HCT116 (cell line): ENCODE data around the gene USP47. TPM values are rescaled to one million over a fixed set of nuclear protein-coding genes. Genes with fewer than 3 reads are reported as not detected.

ENCODE experiments used
- ATAC-seq: fragments of 200-7000 bp; cut with Tn5 transposase; 2 replicates; pipeline ENCODE4 v1.9.1; 2020; ENCODE audit warnings: mild to moderate bottlenecking, moderate library complexity
- BruUV-seq: library from RNA; stranded (reverse); fragments of 400-500 nt; replicated peaks from 2 replicates; lab custom pipeline; 2021; lab: Mats Ljungman, UMichigan
- CTCF ChIA-PET: fragments of 300-600 bp; sonication (Branson Sonifier 250); formaldehyde crosslinking; loops from one replicate; lab custom pipeline; 2021; ENCODE audit warnings: antibody characterized with exemption; lab: Charles Lee
- POLR2A ChIA-PET: fragments of 300-600, 350-600 bp; sonication (Branson Sonifier 250); formaldehyde crosslinking; loops from one replicate; lab custom pipeline; 2021; ENCODE audit warnings: antibody characterized with exemption; lab: Charles Lee
- RAD21 ChIA-PET, 2 experiments: fragments of 300-600 bp; sonication (Branson Sonifier 250); formaldehyde crosslinking; loops; one replicate each; lab custom pipeline; 2023; ENCODE audit warnings: low total read pairs in 2 of 2; ENCODE audit not compliant: uncharacterized antibody in 2 of 2, unreplicated experiment in 2 of 2, low non-redundant PET in 1 of 2; lab: Charles Lee
- DNase-seq: peaks from one replicate; pipeline ENCODE4 v3.0.0-alpha.2; 2010; ENCODE audit warnings: low read depth, low spot score
- H2AFZ ChIP-seq: fragments of 200-600 bp; shearing (Covaris generic), sonication (generic); 2 replicates; pipeline ENCODE4 v1.6.1; 2017; ENCODE audit warnings: low read depth, mixed run types, mixed read lengths, antibody characterized with exemption, low read length; ENCODE audit not compliant: poor library complexity, severe bottlenecking
- H3K27ac ChIP-seq: 2 replicates; pipeline ENCODE4 v1.5.1; 2012; ENCODE audit warnings: low read depth, low read length
- H3K27me3 ChIP-seq: fragments of 200-600 bp; sonication (generic); 2 replicates; pipeline ENCODE4 v1.6.1; 2016; ENCODE audit warnings: mixed run types, low read length, mixed read lengths; ENCODE audit not compliant: insufficient read depth
- H3K36me3 ChIP-seq, 2 experiments: fragments of 200-500 bp in 1 of 2; fragments of 200-600 bp in 1 of 2; sonication (Bioruptor generic) in 1 of 2; sonication (generic) in 1 of 2; 2 replicates each; pipeline versions ENCODE4 v1.5.1 to v1.6.1; 2014 to 2016; ENCODE audit warnings: low read length in 2 of 2, inconsistent platforms in 1 of 2, mixed read lengths in 1 of 2, mixed run types in 1 of 2; ENCODE audit not compliant: insufficient read depth in 2 of 2, control insufficient read depth in 1 of 2
- H3K4me1 ChIP-seq, 2 experiments: fragments of 200-600 bp in 1 of 2; sonication (generic) in 1 of 2; 2 replicates each; pipeline versions ENCODE4 v1.5.1 to v1.6.1; 2012 to 2017; ENCODE audit warnings: low read length in 2 of 2, inconsistent platforms in 1 of 2, mild to moderate bottlenecking in 1 of 2, mixed read lengths in 1 of 2, mixed run types in 1 of 2, moderate library complexity in 1 of 2; ENCODE audit not compliant: insufficient read depth in 2 of 2, control insufficient read depth in 1 of 2
- H3K4me2 ChIP-seq: fragments of 200-600 bp; sonication (generic); 2 replicates; pipeline ENCODE4 v1.6.1; 2017; ENCODE audit warnings: mixed run types, low read length, mixed read lengths
- H3K4me3 ChIP-seq, 2 experiments: fragments of 200-600 bp in 1 of 2; sonication (generic) in 1 of 2; replicated peaks in 1 of 2; 2 replicates each; pipeline ENCODE4 v1.5.1; 2011 to 2016; ENCODE audit warnings: low read length in 2 of 2, control low read depth in 1 of 2, low read depth in 1 of 2, mild to moderate bottlenecking in 1 of 2, mixed read lengths in 1 of 2, mixed run types in 1 of 2
- H3K79me2 ChIP-seq: fragments of 200-600 bp; sonication (generic); 2 replicates; pipeline ENCODE4 v1.6.1; 2017; ENCODE audit warnings: mild to moderate bottlenecking, mixed run types, low read length, moderate library complexity, mixed read lengths; ENCODE audit not compliant: insufficient read depth
- H3K9ac ChIP-seq: fragments of 200-600 bp; sonication (generic); 2 replicates; pipeline ENCODE4 v1.6.1; 2016; ENCODE audit warnings: low read length, mixed read lengths
- H3K9me2 ChIP-seq: fragments of 200-600 bp; sonication (generic), shearing (Covaris generic); 2 replicates; pipeline ENCODE4 v1.6.1; 2017; ENCODE audit warnings: mixed run types, mild to moderate bottlenecking, moderate library complexity; ENCODE audit not compliant: insufficient read depth
- H3K9me3 ChIP-seq, 2 experiments: fragments of 200-500 bp in 1 of 2; fragments of 200-600 bp in 1 of 2; sonication (Bioruptor generic) in 1 of 2; sonication (generic) in 1 of 2; 2 replicates each; pipeline ENCODE4 v1.6.1; 2014 to 2017; ENCODE audit warnings: low read length in 2 of 2, mixed read lengths in 2 of 2, inconsistent platforms in 1 of 2, low read depth in 1 of 2, mild to moderate bottlenecking in 1 of 2, mixed run types in 1 of 2, moderate library complexity in 1 of 2; ENCODE audit not compliant: control insufficient read depth in 1 of 2, insufficient read depth in 1 of 2
- H4K20me1 ChIP-seq: fragments of 200-600 bp; sonication (generic), shearing (Covaris generic); 2 replicates; pipeline ENCODE4 v1.6.1; 2017; ENCODE audit warnings: mixed run types, mild to moderate bottlenecking, moderate library complexity; ENCODE audit not compliant: insufficient read depth
- CBX3 ChIP-seq: IDR thresholded peaks from 2 replicates; pipeline ENCODE4 v1.6.1; 2012; ENCODE audit warnings: low read depth
- EGR1 ChIP-seq: IDR thresholded peaks from 2 replicates; pipeline ENCODE4 v1.6.1; 2012; ENCODE audit warnings: low read depth
- ELF1 ChIP-seq: IDR thresholded peaks from 2 replicates; pipeline ENCODE4 v1.6.1; 2012; ENCODE audit warnings: low read depth, borderline replicate concordance
- EZH2 ChIP-seq: fragments of 200-600 bp; sonication (generic); IDR thresholded peaks from 2 replicates; pipeline ENCODE4 v1.6.1; 2017; ENCODE audit warnings: antibody characterized with exemption, mixed run types
- JUND ChIP-seq: IDR thresholded peaks from 2 replicates; pipeline ENCODE4 v1.6.1; 2012
- RAD21 ChIP-seq: IDR thresholded peaks from 2 replicates; pipeline ENCODE4 v1.6.1; 2012; ENCODE audit warnings: low read depth, mild to moderate bottlenecking
- SIN3A ChIP-seq: IDR thresholded peaks from 2 replicates; pipeline ENCODE4 v1.6.1; 2012; ENCODE audit warnings: low read depth
- SP1 ChIP-seq: IDR thresholded peaks from 2 replicates; pipeline ENCODE4 v1.6.1; 2012; ENCODE audit warnings: low read depth
- YY1 ChIP-seq: IDR thresholded peaks from 2 replicates; pipeline ENCODE4 v1.6.1; 2011; ENCODE audit warnings: low read length, low read depth, moderate library complexity, mild to moderate bottlenecking; ENCODE audit not compliant: insufficient replicate concordance; ENCODE audit errors: extremely low read depth
- ZNF274 ChIP-seq: fragments of 200-500 bp; sonication (Bioruptor generic); IDR thresholded peaks from 2 replicates; pipeline ENCODE4 v1.6.1; 2014; ENCODE audit warnings: mild to moderate bottlenecking, low read depth, low read length, inconsistent platforms
- intact Hi-C: fragments of 100-400 bp; cut with micrococcal nuclease; formaldehyde crosslinking; loops from 2 replicates; pipeline ENCODE4 v1.10.0; 2022
- total RNA-seq: library from RNA; stranded (reverse); gene quantifications from one replicate; pipeline ENCODE4 v1.2.1, GENCODE V29; 2021; ENCODE audit not compliant: unreplicated experiment
- TF ChIP-seq, protein P1 (sequence below), 3 experiments: fragments of 200-600 bp in 1 of 3; sonication (generic) in 1 of 3; IDR thresholded peaks in 2 of 3; conservative IDR thresholded peaks in 1 of 3; 2 replicates each; pipeline ENCODE4 v1.5.1; 2012 to 2017; ENCODE audit warnings: low read depth in 2 of 3, low read length in 2 of 3, antibody characterized with exemption in 1 of 3, borderline replicate concordance in 1 of 3, control low read depth in 1 of 3, mild to moderate bottlenecking in 1 of 3, mixed read lengths in 1 of 3, mixed run types in 1 of 3, moderate library complexity in 1 of 3; ENCODE audit not compliant: insufficient read depth in 1 of 3

USP47 gene
- total RNA-seq, 1 experiment from 2014 or later = 18.9 TPM

DNA sequence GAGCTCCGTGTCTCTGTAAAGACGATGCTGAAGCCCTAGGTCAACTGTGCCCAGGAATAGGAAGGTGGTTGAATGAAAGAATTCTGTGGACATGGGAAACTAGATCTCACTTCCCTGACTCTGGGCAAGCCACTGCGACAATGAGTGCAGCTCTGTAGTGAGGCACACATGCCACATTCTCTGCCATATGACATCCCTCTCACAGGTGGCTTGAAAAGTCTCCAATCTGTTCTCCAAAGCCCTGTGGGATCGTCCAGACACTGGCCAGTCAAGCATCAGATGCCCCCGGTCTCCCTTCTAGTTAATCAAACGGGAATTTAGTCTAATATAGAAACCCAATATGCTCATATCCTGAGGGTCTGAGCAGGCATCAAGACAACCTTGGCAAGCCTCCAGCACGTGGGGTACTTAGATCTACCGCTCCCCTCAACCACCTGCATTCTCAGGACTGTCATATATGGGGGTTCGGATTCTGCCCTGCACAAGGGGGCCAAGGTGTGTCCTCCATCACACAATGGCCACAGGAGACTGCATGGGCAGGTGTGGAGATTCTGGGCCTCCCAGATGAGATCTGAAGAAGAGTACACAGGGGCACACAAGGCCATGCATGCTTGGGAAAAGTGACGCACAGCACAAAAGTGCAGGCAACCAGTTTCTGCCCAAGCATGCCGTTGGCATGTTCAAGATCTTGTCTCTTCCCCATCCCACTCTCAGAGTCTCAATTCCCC, 154.7 kb downstream of the USP47 start:
- H3K9me2 ChIP-seq = no peaks in the 10 kb centered on the region
- H2AFZ ChIP-seq = no peak overlapping the region
- TF ChIP-seq SP1 (no peak), YY1 (no peak), EGR1 (no peak), ELF1 (no peak), JUND (no peak), EZH2 (no peak), ZNF274 (no peak), RAD21 (no peak), SIN3A (no peak), CBX3 (no peak)
- TF ChIP-seq, protein P1, sequence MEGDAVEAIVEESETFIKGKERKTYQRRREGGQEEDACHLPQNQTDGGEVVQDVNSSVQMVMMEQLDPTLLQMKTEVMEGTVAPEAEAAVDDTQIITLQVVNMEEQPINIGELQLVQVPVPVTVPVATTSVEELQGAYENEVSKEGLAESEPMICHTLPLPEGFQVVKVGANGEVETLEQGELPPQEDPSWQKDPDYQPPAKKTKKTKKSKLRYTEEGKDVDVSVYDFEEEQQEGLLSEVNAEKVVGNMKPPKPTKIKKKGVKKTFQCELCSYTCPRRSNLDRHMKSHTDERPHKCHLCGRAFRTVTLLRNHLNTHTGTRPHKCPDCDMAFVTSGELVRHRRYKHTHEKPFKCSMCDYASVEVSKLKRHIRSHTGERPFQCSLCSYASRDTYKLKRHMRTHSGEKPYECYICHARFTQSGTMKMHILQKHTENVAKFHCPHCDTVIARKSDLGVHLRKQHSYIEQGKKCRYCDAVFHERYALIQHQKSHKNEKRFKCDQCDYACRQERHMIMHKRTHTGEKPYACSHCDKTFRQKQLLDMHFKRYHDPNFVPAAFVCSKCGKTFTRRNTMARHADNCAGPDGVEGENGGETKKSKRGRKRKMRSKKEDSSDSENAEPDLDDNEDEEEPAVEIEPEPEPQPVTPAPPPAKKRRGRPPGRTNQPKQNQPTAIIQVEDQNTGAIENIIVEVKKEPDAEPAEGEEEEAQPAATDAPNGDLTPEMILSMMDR (IDR thresholded peaks at IDR 0.05 in 2 of 3, conservative IDR thresholded peaks at IDR 0.05 in 1 of 3; ENCODE audit: borderline replicate concordance in 1 of 3, insufficient read depth in 1 of 3, low read depth in 2 of 3, low read length in 2 of 3) = no peak
- intact Hi-C loops = no loop called here
- H3K27ac ChIP-seq = no peak overlapping the region
- ATAC-seq = no peak
- BruUV-seq = no TSS peak
- H3K9me3 ChIP-seq = no peaks in the 10 kb centered on the region
- H3K9ac ChIP-seq = no peak overlapping the region
- RAD21 ChIA-PET = no interaction called here
- no peaks in the 10 kb centered on the region for H3K27me3 ChIP-seq
- no peak overlapping the region for H3K4me3 ChIP-seq
- CTCF ChIA-PET = no interaction called here
- no peaks in the 10 kb centered on the region for H3K36me3 ChIP-seq
- H3K4me1 ChIP-seq = peaks cover 15 to 47% of the 10 kb centered on the region in 2 experiments
- POLR2A ChIA-PET = no interaction called here
- no peak overlapping the region for H3K4me2 ChIP-seq
- no peaks in the 10 kb centered on the region for H4K20me1 ChIP-seq
- H3K79me2 ChIP-seq = no peaks in the 10 kb centered on the region
- DNase-seq = no peak
